Caki2 (cell line): ENCODE results near the gene DTD2. TPM values are rescaled to one million over a fixed set of nuclear protein-coding genes. Genes with fewer than 3 reads are reported as not detected.

Experiments
- DNase-seq: peaks from one replicate; pipeline ENCODE4 v3.0.0-alpha.2; 2015; ENCODE audit warnings: low read depth
- in situ Hi-C: cut with HindIII; loops from 2 replicates; pipeline ENCODE4 v1.10.0; 2016; ENCODE audit warnings: low sequenced_read_pairs, low pct_unique_long_range_greater_than_20kb, mixed read lengths
- total RNA-seq: library from RNA; depleted of rRNA; stranded (reverse); fragments of >200 nt; shearing (Covaris generic); gene quantifications from 2 replicates; pipeline ENCODE4 v1.2.3, GENCODE V29; 2014; ENCODE audit warnings: low replicate concordance; rRNA removed

The DTD2 gene
- total RNA-seq, 1 experiment from 2014 or later = 40.4 TPM

DNA sequence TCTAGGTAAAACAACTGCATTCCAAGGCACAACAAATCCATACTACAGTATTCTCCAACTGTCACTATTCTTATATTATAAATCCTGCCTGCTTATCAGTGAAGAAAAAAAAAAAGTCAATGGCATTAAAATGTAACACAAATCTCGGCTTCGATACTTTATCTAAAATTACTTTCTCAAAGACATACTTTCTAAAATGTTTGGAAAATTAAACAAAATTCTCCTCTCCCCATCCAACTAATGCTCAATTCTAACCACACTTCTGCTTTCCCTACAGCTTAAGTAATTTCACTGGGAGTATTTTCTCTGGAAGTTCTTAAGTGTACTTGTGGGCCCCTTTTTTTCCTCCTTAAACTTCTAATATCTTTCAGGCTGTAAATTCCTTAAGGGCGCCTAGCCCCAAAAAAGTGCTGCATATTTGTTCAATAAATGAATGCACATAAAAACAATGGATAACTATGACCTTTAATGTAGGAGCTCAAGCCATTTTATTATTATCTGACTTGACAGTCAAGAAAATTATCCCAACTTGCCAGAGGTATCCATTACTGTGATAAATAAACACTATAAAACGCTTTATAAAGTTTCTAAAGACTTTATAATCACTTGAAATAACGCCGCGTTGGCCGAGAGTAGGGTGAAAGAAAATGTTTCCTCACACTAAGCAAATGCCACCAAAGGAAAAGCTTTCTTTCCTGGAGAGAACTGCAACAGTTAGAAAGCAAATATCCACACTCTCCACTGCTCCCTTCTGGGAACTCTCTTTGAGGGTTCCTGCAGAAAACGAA, 37.9 kb downstream of the DTD2 start:
- in situ Hi-C loops = no loop called here
- no peak for DNase-seq

DNA sequence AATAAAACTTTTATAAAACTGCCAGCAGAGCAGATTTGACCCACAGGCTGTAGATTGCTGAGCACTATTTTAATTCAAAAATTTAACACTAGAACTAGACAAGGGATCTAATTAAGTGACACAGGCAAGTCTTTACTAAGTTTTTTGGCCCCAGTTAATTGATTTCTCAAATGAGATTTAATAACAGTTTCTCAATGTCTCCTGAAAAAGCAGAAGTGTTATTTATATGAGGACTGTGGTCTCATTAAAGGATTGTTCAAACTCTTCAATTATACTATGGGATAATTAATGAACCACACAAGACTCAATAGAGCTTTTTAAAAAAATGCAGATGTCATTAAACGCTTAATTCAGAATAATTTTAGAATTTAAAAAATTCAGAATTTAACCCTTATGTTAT, 38.9 kb downstream of the DTD2 start:
- no peak for DNase-seq
- in situ Hi-C loops = no loop called here

DNA sequence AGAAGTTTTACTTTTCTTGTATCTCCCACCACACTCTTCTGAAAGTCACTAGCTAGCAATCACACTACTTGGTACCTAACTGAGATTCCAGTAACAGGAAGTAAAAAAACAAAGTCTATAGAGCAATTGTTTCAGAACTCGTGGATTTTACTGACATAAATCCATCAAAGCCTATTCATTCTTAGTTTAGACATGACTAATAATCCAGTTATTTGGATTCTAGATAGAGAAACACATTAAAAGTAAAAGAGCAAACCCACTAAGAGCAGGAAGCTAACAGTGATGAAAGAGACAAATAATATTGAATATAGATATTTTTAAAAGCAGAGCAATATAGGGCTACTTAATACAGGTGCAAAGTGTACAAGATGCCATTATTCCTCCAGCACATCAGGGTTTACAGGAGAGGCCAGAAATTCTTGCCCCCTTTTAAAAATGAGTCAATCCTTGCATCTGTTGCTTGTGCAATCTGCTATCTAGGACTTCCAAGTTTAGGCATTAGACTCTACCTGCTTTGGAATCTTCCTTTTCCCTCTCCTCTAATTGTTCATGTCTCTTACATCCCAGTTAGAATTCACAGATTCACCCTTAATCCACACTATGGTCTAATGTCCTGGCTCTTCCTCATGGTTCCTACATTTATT, 43.0 kb downstream of the DTD2 start:
- in situ Hi-C loops = no loop called here
- DNase-seq = no peak

DNA sequence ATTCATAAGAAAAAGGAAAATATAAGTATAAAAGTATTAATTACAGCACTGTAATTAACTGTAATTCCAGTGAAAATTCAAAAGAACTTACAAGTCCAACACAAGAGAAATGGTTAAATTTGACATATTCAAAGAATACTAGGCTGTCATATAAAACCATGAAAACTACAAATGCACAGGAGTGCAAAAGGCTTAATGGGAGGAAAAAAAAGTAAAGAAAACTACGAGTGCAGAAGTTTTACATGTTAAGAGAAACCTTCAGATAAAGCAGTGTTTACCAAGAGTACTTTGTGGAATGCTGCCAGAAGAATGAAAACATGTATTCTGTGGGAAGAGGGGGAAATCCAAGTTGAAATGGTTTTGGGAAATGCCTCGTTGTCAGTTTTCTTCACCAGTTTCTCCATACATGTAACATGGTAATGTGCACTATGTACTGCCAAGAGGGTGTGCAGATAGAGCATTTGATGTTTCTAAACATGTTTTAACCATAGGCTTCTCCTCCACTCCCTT, 46.0 kb downstream of the DTD2 start:
- no peak for DNase-seq
- in situ Hi-C loops = no loop called here

DNA sequence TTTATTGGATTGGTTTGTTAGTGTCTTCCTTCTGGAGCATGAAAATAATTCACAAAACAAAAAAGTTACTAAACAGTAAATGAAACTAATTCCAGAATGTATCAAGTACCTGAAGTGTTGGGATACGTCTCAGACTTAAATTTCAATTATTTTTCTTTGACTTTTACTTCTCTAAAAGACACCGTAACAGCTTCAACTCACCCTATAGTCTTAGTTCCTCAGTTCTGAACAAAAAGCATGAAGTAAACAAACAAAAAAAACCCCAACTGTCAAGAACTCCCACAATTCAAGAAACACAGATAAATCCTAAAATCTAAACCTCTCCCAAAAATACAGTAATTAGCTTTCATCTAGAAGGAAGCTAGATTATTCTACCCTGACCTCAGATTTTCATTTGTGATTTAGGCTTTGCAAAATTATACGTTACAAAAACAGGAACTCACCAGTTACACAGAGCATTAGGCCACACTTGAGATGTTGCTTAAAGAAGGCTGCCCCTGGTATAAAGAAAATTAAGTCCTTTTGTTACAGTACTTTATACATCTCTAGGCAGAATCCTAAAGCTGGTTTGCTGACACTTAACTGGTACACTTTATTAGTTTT, 47.2 kb downstream of the DTD2 start:
- in situ Hi-C loops = no loop called here

DNA sequence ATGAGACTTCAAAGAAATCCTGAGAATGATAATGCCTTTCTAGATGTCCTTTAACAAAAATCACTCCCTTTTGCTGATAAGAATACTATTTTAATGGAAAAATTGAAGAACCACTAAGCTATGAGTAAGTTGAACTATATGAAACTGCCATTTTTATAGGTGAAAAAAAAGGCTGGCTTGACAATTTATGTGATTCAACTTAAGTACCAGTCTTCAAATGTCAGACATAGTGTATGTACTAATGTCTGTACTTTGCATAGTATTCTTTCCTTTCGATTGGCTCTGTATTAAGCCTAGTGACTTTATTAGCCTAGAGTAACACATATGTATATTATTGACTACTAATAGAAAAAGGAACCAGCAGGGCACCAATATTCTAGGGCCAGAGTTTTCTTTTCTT, 48.9 kb downstream of the DTD2 start:
- in situ Hi-C loops = no loop called here
- DNase-seq = no peak

More for the DNA sequence above, 47.2 kb downstream of the DTD2 start:
- DNase-seq = no peak

DNA sequence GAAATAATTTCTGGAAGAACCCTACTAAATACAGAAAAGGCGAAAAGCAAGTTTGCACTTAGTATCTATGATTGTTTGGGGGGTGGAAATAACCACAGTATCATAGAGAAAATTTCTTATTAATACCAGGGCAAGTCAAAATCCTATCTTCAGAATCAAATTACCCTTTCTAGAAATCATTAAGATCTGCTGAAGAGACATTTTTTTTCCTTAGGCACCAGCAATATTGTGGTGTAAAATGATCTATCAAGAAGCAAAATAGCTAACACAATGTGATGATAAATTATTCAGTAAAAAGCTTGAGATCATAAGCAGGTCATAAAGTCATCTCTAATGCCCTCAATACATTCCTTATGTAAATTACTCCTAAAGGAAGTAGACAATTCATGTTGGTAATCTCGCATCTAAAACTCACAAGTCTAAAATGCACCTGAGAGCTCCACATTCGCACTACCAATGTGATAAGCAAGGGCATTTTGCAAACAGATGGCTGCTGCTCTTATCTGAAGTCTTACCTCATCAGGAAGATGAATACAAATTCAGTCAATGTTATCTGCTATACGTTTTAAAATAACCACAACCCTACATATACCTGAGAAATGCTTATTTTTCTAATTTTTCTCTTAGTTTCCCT, 51.6 kb downstream of the DTD2 start:
- no peak for DNase-seq
- in situ Hi-C loops = no loop called here

DNA sequence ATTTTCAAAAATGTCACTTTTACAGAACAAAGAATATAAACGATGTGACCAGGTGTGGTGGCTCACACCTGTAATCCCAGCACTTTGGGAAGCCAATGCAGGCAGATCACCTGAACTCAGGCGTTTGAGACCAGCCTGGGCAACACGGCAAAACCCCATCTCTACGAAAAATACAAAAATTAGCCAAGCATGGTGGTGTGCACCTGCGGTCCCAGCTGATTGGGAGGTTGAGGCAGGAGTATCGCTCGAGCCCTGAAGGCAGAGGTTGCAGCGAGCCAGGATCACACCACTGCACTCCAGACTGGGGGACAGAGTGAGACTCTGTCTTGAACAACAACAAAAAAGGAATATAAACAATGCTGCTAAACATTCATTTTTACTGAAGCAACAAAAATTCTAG, 52.2 kb downstream of the DTD2 start:
- DNase-seq = no peak
- in situ Hi-C loops = no loop called here

DNA sequence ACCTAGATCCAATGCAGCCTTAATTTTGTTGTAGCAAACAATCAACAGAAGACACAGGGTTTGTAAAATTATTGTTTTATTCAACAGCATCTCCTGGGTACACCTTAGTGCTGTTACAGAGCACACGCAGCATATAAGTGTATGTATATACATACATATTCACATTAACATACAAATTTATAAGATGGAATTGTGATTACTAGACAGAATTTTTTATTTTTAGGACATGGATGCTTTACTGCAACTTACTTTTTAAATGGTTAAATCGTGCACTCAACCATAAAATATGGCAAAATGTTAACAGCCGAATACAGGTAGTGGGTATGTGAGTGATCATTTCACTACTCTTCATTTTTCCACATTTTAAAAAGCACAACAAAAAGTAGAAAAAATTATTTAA, 53.6 kb downstream of the DTD2 start:
- in situ Hi-C loops = no loop called here
- no peak for DNase-seq

DNA sequence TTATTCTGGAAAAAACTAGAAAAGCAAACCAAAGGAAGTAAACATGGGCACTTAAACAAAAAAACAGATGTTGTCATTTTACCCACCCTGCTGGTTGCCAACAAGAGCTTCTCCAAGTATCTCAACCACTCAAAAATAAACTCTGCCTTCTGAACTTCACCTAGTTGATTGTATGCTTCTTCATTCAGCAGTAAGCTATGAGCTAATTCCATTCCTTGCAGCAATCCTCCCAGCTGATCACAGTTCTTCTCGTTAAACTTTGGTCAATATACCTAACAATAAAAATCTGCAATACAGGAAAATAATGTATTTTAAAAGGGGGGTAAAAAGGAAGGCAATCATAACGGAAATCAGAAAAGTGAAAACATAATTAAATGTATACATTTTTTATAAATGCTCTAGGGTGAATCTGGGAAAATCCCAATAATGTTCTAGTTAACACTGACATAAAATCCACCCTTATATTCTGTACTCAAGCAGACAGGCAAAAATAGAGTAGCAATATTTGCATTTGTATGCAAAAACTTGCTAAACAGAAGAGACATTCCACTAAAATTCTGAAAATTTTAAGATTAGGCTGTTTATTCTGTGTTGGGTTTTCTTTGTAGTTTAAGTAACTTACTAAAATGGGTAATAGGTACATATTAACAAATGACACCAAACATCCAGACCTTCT, 54.4 kb downstream of the DTD2 start:
- DNase-seq = no peak
- in situ Hi-C loops = no loop called here

DNA sequence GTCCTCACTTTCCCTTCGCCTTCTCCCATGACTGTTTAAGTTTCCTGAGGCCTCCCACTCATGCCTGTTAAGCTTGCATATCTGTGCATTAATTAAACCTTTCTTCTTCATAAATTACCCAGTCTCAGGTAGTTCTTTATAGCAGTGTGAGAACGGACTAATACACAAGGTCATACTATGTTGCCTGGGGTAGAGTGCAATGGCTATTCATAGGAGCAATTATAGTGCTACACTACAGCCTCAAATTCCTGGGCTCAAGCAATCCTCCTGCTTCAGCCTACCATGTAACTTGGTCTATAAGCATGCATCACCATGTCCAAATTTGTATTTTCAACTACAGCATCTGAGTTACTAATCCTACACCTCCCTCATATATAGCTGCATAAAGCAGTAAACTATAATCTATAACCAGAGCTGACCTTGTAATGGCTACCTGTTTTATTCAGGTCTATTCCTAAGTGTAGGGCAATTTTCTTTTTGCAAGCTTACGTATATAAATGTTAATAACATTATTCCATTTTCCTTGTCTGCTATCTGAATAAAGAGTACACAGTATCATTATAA, 55.9 kb downstream of the DTD2 start:
- no peak for DNase-seq
- in situ Hi-C loops = no loop called here

DNA sequence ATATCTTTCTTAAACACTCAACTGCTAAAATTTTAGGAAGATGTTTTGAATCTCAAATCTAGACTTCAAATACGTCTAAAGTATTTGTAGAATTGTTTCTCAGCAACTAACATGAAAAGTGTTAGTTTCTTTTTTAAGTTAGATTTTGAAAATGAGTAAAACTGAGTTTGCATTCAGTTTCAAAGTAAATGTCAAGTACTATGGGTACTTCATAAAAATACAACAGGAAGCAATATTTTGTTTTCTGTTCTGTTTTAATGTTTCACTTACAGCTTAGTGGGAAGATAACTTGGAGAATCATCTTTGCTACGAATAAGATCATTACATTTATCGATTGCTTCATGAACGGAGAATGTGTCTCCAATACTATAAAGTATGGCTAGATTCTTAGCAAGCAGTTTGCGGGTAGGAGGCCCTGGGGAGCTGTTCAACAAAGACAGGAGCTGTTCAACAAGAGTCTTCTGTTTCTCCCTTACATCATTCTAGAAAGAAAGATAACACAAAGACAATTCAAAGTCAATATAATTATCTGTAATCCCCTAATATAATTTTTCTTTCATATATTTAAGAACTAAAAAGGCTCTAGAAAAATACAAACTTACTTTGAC, 57.2 kb downstream of the DTD2 start:
- in situ Hi-C loops = no loop called here
- DNase-seq = no peak

Other genes with a start within 250 kb of the DTD2 start
- 76.3 and 78.6 TPM in 2 replicates for gene HECTD1, start 249.7 kb downstream of the DTD2 start, total RNA-seq
- gene HEATR5A, start 37.0 kb downstream of the DTD2 start, total RNA-seq = 8.9 and 39.6 TPM in 2 replicates
- not detected in 2 replicates for gene GPR33, start 30.5 kb upstream of the DTD2 start, total RNA-seq
- gene NUBPL, start 103.9 kb upstream of the DTD2 start, total RNA-seq = 8.0 and 9.7 TPM in 2 replicates